Spleen (tissue), 7 donors: ENCODE results near the gene RTN4R.

Source experiments
- POLR2A ChIP-seq, 3 donors: fragments of 450-650 bp; IDR thresholded peaks; one replicate each; pipeline ENCODE4 v1.5.1; 2017; ENCODE audit warnings: antibody characterized with exemption in 3 of 3, mild to moderate bottlenecking in 1 of 3
- TF ChIP-seq, protein P1 (sequence below), 11 experiments: fragments of 200-600 bp in 7 of 11; fragments of 450-650 bp in 4 of 11; sonication (generic) in 4 of 11; IDR thresholded peaks in 8 of 11; conservative IDR thresholded peaks in 3 of 11; 1 replicate in 7 of 11; 2 replicates in 4 of 11; pipeline versions ENCODE4 v1.4.0 to v1.8.0; 2016 to 2021; ENCODE audit warnings: antibody characterized with exemption in 11 of 11, inconsistent platforms in 4 of 11, mild to moderate bottlenecking in 1 of 11
- donor health status: DM: no; HTN: no; CAD: no; lungs with moderate emphysema.
- donor health status: DM: no; HTN: no; CAD: no.
- donor health status: DM: no; HTN: no; CAD: no.

GRCh38 chr22:20236052-20236717 is 31.9 kb downstream of the RTN4R start:
- TF ChIP-seq, protein P1, sequence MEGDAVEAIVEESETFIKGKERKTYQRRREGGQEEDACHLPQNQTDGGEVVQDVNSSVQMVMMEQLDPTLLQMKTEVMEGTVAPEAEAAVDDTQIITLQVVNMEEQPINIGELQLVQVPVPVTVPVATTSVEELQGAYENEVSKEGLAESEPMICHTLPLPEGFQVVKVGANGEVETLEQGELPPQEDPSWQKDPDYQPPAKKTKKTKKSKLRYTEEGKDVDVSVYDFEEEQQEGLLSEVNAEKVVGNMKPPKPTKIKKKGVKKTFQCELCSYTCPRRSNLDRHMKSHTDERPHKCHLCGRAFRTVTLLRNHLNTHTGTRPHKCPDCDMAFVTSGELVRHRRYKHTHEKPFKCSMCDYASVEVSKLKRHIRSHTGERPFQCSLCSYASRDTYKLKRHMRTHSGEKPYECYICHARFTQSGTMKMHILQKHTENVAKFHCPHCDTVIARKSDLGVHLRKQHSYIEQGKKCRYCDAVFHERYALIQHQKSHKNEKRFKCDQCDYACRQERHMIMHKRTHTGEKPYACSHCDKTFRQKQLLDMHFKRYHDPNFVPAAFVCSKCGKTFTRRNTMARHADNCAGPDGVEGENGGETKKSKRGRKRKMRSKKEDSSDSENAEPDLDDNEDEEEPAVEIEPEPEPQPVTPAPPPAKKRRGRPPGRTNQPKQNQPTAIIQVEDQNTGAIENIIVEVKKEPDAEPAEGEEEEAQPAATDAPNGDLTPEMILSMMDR (IDR thresholded peaks at IDR 0.05 in 8 of 11, conservative IDR thresholded peaks at IDR 0.05 in 3 of 11), result no peak
- no peak for TF ChIP-seq POLR2A (IDR thresholded peaks at IDR 0.05)
